ENCODE data around the gene SULT2A1. TPM values are rescaled to one million over a fixed set of nuclear protein-coding genes. Genes with fewer than 3 reads are reported as not detected.

Gene SULT2A1
- total and polyA plus RNA-seq, 7 experiments from 2014 or later, result not detected

Other genes starting within 250 kb of the SULT2A1 start
- gene EHD2, start 172.9 kb downstream of the SULT2A1 start, total RNA-seq, result under 1 TPM in 3 of 5 experiments, not detected in 2; 0.15 to 0.37 (median 0.19) TPM
- gene EHD2, start 172.9 kb downstream of the SULT2A1 start, polyA plus RNA-seq, result not detected
- gene NOP53, start 140.8 kb downstream of the SULT2A1 start, total RNA-seq, result 1,000 to 10,000 TPM in 2 of 5 experiments, 100 to 1,000 TPM in 3; 316 to 1,143 (median 992) TPM
- gene NOP53, start 140.8 kb downstream of the SULT2A1 start, polyA plus RNA-seq, result 100 to 1,000 TPM; 362 to 426 TPM
- gene SELENOW, start 107.6 kb downstream of the SULT2A1 start, total RNA-seq, result 100 to 1,000 TPM in 3 of 5 experiments, 10 to 100 TPM in 2; 67.5 to 116 (median 101) TPM
- 100 to 1,000 TPM; 340 to 400 TPM for gene SELENOW, start 107.6 kb downstream of the SULT2A1 start, polyA plus RNA-seq
- gene TPRX1, start 81.8 kb downstream of the SULT2A1 start, total RNA-seq, result not detected
- not detected for gene TPRX1, start 81.8 kb downstream of the SULT2A1 start, polyA plus RNA-seq
- not detected for gene CRX, start 64.4 kb downstream of the SULT2A1 start, total RNA-seq
- not detected for gene CRX, start 64.4 kb downstream of the SULT2A1 start, polyA plus RNA-seq
- gene TPRX2, start 27.1 kb downstream of the SULT2A1 start, total RNA-seq, result not detected
- not detected for gene TPRX2, start 27.1 kb downstream of the SULT2A1 start, polyA plus RNA-seq
- not detected for gene BSPH1, start 105.9 kb upstream of the SULT2A1 start, total RNA-seq
- gene BSPH1, start 105.9 kb upstream of the SULT2A1 start, polyA plus RNA-seq, result not detected
- gene ELSPBP1, start 108.3 kb upstream of the SULT2A1 start, total RNA-seq, result not detected
- not detected for gene ELSPBP1, start 108.3 kb upstream of the SULT2A1 start, polyA plus RNA-seq
- gene CABP5, start 157.8 kb upstream of the SULT2A1 start, total RNA-seq, result under 1 TPM in 1 of 5 experiments, not detected in 4; 0.42 TPM
- not detected for gene CABP5, start 157.8 kb upstream of the SULT2A1 start, polyA plus RNA-seq
- 10 to 100 TPM in 2 of 5 experiments, 1 to 10 TPM in 3; 3.3 to 21.2 (median 9.1) TPM for gene PLA2G4C, start 224.5 kb upstream of the SULT2A1 start, total RNA-seq
- gene PLA2G4C, start 224.5 kb upstream of the SULT2A1 start, polyA plus RNA-seq, result 1 to 10 TPM; 1.2 to 2.3 TPM

Data from naive thymus-derived CD4-positive, alpha-beta T cell (primary cell).